Neural cell (in vitro differentiated cells): ENCODE data around the gene MACROD1.

Source experiments
- EP300 ChIP-seq: fragments of 450-650 bp; conservative IDR thresholded peaks from 2 replicates; pipeline ENCODE4 v1.6.1; 2014; ENCODE audit warnings: antibody characterized with exemption, mild to moderate bottlenecking, moderate library complexity; ENCODE audit not compliant: poor library complexity, severe bottlenecking
- EZH2 ChIP-seq: fragments of 200-600, 300-800 bp; shearing (Covaris generic), sonication (generic); IDR thresholded peaks from 2 replicates; pipeline ENCODE4 v1.6.1; 2014; ENCODE audit warnings: antibody characterized with exemption, low read length, borderline replicate concordance, mild to moderate bottlenecking; ENCODE audit not compliant: insufficient read depth, poor library complexity, severe bottlenecking
- MXI1 ChIP-seq: fragments of 450-650 bp; conservative IDR thresholded peaks from 2 replicates; pipeline ENCODE4 v1.6.1; 2014; ENCODE audit warnings: antibody characterized with exemption, mild to moderate bottlenecking; ENCODE audit not compliant: poor library complexity, severe bottlenecking
- POLR2AphosphoS5 ChIP-seq: IDR thresholded peaks from 2 replicates; pipeline ENCODE4 v1.6.1; 2012
- SMC3 ChIP-seq: fragments of 450-650 bp; conservative IDR thresholded peaks from 2 replicates; pipeline ENCODE4 v1.6.1; 2014; ENCODE audit warnings: antibody characterized with exemption, mild to moderate bottlenecking, moderate library complexity; ENCODE audit not compliant: poor library complexity
- TF ChIP-seq, protein P1 (sequence below): fragments of 450-650 bp; IDR thresholded peaks from 2 replicates; pipeline ENCODE4 v1.5.1; 2014; ENCODE audit warnings: antibody characterized with exemption, mild to moderate bottlenecking, moderate library complexity; ENCODE audit not compliant: poor library complexity, severe bottlenecking
- TF ChIP-seq, protein P2 (sequence below): IDR thresholded peaks from 2 replicates; pipeline ENCODE4 v1.6.1; 2012; ENCODE audit warnings: borderline replicate concordance

GRCh38 chr11:63986932-63987513, 178.9 kb downstream of the MACROD1 start:
- TF ChIP-seq SMC3 (no peak), EZH2 (no peak), POLR2AphosphoS5 (no peak), EP300 (no peak), MXI1 (no peak)
- TF ChIP-seq, protein P1, sequence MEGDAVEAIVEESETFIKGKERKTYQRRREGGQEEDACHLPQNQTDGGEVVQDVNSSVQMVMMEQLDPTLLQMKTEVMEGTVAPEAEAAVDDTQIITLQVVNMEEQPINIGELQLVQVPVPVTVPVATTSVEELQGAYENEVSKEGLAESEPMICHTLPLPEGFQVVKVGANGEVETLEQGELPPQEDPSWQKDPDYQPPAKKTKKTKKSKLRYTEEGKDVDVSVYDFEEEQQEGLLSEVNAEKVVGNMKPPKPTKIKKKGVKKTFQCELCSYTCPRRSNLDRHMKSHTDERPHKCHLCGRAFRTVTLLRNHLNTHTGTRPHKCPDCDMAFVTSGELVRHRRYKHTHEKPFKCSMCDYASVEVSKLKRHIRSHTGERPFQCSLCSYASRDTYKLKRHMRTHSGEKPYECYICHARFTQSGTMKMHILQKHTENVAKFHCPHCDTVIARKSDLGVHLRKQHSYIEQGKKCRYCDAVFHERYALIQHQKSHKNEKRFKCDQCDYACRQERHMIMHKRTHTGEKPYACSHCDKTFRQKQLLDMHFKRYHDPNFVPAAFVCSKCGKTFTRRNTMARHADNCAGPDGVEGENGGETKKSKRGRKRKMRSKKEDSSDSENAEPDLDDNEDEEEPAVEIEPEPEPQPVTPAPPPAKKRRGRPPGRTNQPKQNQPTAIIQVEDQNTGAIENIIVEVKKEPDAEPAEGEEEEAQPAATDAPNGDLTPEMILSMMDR, result no peak
- TF ChIP-seq, protein P2, sequence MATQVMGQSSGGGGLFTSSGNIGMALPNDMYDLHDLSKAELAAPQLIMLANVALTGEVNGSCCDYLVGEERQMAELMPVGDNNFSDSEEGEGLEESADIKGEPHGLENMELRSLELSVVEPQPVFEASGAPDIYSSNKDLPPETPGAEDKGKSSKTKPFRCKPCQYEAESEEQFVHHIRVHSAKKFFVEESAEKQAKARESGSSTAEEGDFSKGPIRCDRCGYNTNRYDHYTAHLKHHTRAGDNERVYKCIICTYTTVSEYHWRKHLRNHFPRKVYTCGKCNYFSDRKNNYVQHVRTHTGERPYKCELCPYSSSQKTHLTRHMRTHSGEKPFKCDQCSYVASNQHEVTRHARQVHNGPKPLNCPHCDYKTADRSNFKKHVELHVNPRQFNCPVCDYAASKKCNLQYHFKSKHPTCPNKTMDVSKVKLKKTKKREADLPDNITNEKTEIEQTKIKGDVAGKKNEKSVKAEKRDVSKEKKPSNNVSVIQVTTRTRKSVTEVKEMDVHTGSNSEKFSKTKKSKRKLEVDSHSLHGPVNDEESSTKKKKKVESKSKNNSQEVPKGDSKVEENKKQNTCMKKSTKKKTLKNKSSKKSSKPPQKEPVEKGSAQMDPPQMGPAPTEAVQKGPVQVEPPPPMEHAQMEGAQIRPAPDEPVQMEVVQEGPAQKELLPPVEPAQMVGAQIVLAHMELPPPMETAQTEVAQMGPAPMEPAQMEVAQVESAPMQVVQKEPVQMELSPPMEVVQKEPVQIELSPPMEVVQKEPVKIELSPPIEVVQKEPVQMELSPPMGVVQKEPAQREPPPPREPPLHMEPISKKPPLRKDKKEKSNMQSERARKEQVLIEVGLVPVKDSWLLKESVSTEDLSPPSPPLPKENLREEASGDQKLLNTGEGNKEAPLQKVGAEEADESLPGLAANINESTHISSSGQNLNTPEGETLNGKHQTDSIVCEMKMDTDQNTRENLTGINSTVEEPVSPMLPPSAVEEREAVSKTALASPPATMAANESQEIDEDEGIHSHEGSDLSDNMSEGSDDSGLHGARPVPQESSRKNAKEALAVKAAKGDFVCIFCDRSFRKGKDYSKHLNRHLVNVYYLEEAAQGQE, result no peak
